Islet of Langerhans (tissue), 1 donor: ENCODE measurements around the gene TMEM219.
"Not testable (repeated sequence)": the region's sequence is repeated elsewhere in the genome, so short reads cannot be mapped to it uniquely, and the experiment has no call there.

Experiments
- FAIRE-seq: peaks from one replicate; lab custom pipeline; 2011; peaks lifted over from hg19 to GRCh38; lab: Jason Lieb, UNC

The TMEM219 gene

GRCh38 chr16:29951625-29952365, 10.1 kb upstream of the TMEM219 start:
- no peak for FAIRE-seq

GRCh38 chr16:29958756-29959155, 3.1 kb upstream of the TMEM219 start:
- no peak for FAIRE-seq

- no peak for FAIRE-seq
Observed at GRCh38 chr16:29959293-29959692, 2.6 kb upstream of the TMEM219 start.

- FAIRE-seq, result not testable (repeated sequence)
Observed at GRCh38 chr16:29959821-29960220, 2.1 kb upstream of the TMEM219 start.

- FAIRE-seq, result no peak
Observed at GRCh38 chr16:29961127-29961478, 776 bp upstream of the TMEM219 start.

GRCh38 chr16:29962344-29962994, 590 bp downstream of the TMEM219 start:
- no peak for FAIRE-seq

GRCh38 chr16:29963021-29963743, 1.3 kb downstream of the TMEM219 start:
- FAIRE-seq, result no peak

GRCh38 chr16:29968205-29968604, 6.3 kb downstream of the TMEM219 start:
- FAIRE-seq, result no peak

GRCh38 chr16:29971304-29971703, 9.4 kb downstream of the TMEM219 start:
- FAIRE-seq, result no peak

GRCh38 chr16:29972500-29972899, 10.6 kb downstream of the TMEM219 start:
- FAIRE-seq, result no peak

- FAIRE-seq, result no peak
Observed at GRCh38 chr16:29972992-29973383, 11.1 kb downstream of the TMEM219 start.

GRCh38 chr16:29973384-29974246, 11.7 kb downstream of the TMEM219 start, which contains the start of gene TAOK2:
Gene TAOK2, plus strand, starts transcription at chr16:29973868. Its CDS starts 3,905 bp downstream, at chr16:29977773.
- no peak for FAIRE-seq

- FAIRE-seq, result no peak
Observed at GRCh38 chr16:29974291-29975133, 12.6 kb downstream of the TMEM219 start.

- no peak for FAIRE-seq
Observed at GRCh38 chr16:29975134-29975538, 13.3 kb downstream of the TMEM219 start.

- no peak for FAIRE-seq
Observed at GRCh38 chr16:29975811-29976511, 14.1 kb downstream of the TMEM219 start.

GRCh38 chr16:29977063-29977825, 15.4 kb downstream of the TMEM219 start:
- no peak for FAIRE-seq

- no peak for FAIRE-seq
Observed at GRCh38 chr16:29978081-29978480, 16.2 kb downstream of the TMEM219 start.

GRCh38 chr16:29978564-29979270, 16.8 kb downstream of the TMEM219 start:
- no peak for FAIRE-seq
